Dermis blood vessel endothelial cell (primary cell): ENCODE measurements around the gene TCERG1L. TPM values are rescaled to one million over a fixed set of nuclear protein-coding genes. Genes with fewer than 3 reads are reported as not detected.

Source experiments
- DNase-seq: peaks from one replicate; pipeline ENCODE4 v3.0.0; 2010
- total RNA-seq: library from RNA; depleted of rRNA; stranded (reverse); fragments of >200 nt; gene quantifications from 2 replicates; pipeline ENCODE4 v1.2.3, GENCODE V29; 2014

Gene TCERG1L
- total RNA-seq, 1 donor from 2014 or later, result not detected

GRCh38 chr10:131056091-131056579 is 255.4 kb downstream of the TCERG1L start:
- no peak for DNase-seq

GRCh38 chr10:131055437-131055836 is 256.1 kb downstream of the TCERG1L start:
- DNase-seq, result no peak

GRCh38 chr10:131053192-131053591 is 258.3 kb downstream of the TCERG1L start:
- DNase-seq, result no peak

GRCh38 chr10:131050162-131050766 is 261.3 kb downstream of the TCERG1L start:
- no peak for DNase-seq

GRCh38 chr10:131049016-131049415 is 262.5 kb downstream of the TCERG1L start:
- DNase-seq, result no peak

- no peak for DNase-seq
Observed at GRCh38 chr10:131048606-131049005, 262.9 kb downstream of the TCERG1L start.

GRCh38 chr10:131047501-131047900 is 264.0 kb downstream of the TCERG1L start:
- DNase-seq, result no peak

- no peak for DNase-seq
Observed at GRCh38 chr10:131046194-131046593, 265.3 kb downstream of the TCERG1L start.

- no peak for DNase-seq
Observed at GRCh38 chr10:131044379-131045111, 267.0 kb downstream of the TCERG1L start.

- no peak for DNase-seq
Observed at GRCh38 chr10:131043039-131043691, 268.4 kb downstream of the TCERG1L start.
